BLaER1 (cell line): Measurements from ENCODE around the gene ATRIP.
"Not testable (repeated sequence)": the region's sequence is repeated elsewhere in the genome, so short reads cannot be mapped to it uniquely, and the experiment has no call there.

ENCODE experiments used
- H3K27ac ChIP-seq: shearing (Covaris generic); formaldehyde crosslinking; 2 replicates; pipeline ENCODE4 v1.8.1; 2022
- H3K27me3 ChIP-seq: shearing (Covaris generic); formaldehyde crosslinking; 2 replicates; pipeline ENCODE4 v1.8.1; 2022
- H3K36me3 ChIP-seq: shearing (Covaris generic); formaldehyde crosslinking; 2 replicates; pipeline ENCODE4 v1.8.1; 2022
- H3K4me1 ChIP-seq: shearing (Covaris generic); formaldehyde crosslinking; 2 replicates; pipeline ENCODE4 v1.8.1; 2022
- H3K4me2 ChIP-seq: shearing (Covaris generic); formaldehyde crosslinking; 2 replicates; pipeline ENCODE4 v1.8.1; 2022
- H3K4me3 ChIP-seq: shearing (Covaris generic); formaldehyde crosslinking; 2 replicates; pipeline ENCODE4 v1.8.1; 2022
- H3K9ac ChIP-seq: shearing (Covaris generic); formaldehyde crosslinking; 2 replicates; pipeline ENCODE4 v1.8.1; 2022
- H3K9me3 ChIP-seq: shearing (Covaris generic); formaldehyde crosslinking; 2 replicates; pipeline ENCODE4 v1.8.1; 2022
- H4K20me1 ChIP-seq: shearing (Covaris generic); formaldehyde crosslinking; 2 replicates; pipeline ENCODE4 v1.8.1; 2022
- Cebpa-rat ChIP-seq: shearing (Covaris generic); IDR thresholded peaks from 2 replicates; pipeline ENCODE4 v1.8.1; 2022

Gene ATRIP

GRCh38 chr3:48446425-48447193 lies at the start of gene ATRIP:
ATRIP (plus strand) TSS chr3:48446737; CDS start chr3:48446846, 109 bp downstream.
- H3K9me3 ChIP-seq = no peaks in the 10 kb centered on the region
- peak within 1 kb of the TSS; percentile 87 for H3K4me3 ChIP-seq
- H3K4me1 ChIP-seq = peaks cover 34% of the 10 kb centered on the region

GRCh38 chr3:48397767-48398681 lies 48.5 kb upstream of the ATRIP start:
- no peak for TF ChIP-seq Cebpa-rat
- no peak overlapping the region for H3K4me2 ChIP-seq

More at GRCh38 chr3:48446425-48447193, at the start of gene ATRIP:
- peaks cover 45% of the 10 kb centered on the region for H3K36me3 ChIP-seq
- peaks cover 32% of the 10 kb centered on the region for H4K20me1 ChIP-seq
- H3K4me2 ChIP-seq = peak within 1 kb of the TSS; percentile 95
- peak within 1 kb of the TSS; percentile 85 for H3K9ac ChIP-seq
- no peaks in the 10 kb centered on the region for H3K27me3 ChIP-seq
- no peak for TF ChIP-seq Cebpa-rat
- H3K27ac ChIP-seq = peak within 1 kb of the TSS; percentile 74

GRCh38 chr3:48398701-48399386 lies 47.7 kb upstream of the ATRIP start:
- Histone ChIP-seq H3K9ac (no peak overlapping the region), H3K4me1 (no peaks in the 10 kb centered on the region), H3K36me3 (peaks cover 24% of the 10 kb centered on the region), H3K4me2 (no peak overlapping the region), H3K4me3 (no peak overlapping the region), H3K27me3 (no peaks in the 10 kb centered on the region), H3K27ac (no peak overlapping the region), H4K20me1 (0 out of 2 replicates have a peak, but pooled peaks cover 9% of the 10 kb centered on the region), H3K9me3 (no peaks in the 10 kb centered on the region)
- TF ChIP-seq Cebpa-rat = no peak

More at GRCh38 chr3:48397767-48398681, 48.5 kb upstream of the ATRIP start:
- no peaks in the 10 kb centered on the region for H3K9me3 ChIP-seq
- H3K4me1 ChIP-seq = no peaks in the 10 kb centered on the region
- H3K27ac ChIP-seq = no peak overlapping the region
- H3K9ac ChIP-seq = no peak overlapping the region
- no peak overlapping the region for H3K4me3 ChIP-seq
- H4K20me1 ChIP-seq = 0 out of 2 replicates have a peak, but pooled peaks cover under 1% of the 10 kb centered on the region
- H3K27me3 ChIP-seq = no peaks in the 10 kb centered on the region
- H3K36me3 ChIP-seq = peaks cover 16% of the 10 kb centered on the region

- TF ChIP-seq Cebpa-rat = no peak
- Histone ChIP-seq H3K9ac (no peak overlapping the region), H3K27me3 (no peaks in the 10 kb centered on the region), H3K36me3 (peaks cover 32% of the 10 kb centered on the region), H3K4me2 (no peak overlapping the region), H3K4me1 (no peaks in the 10 kb centered on the region), H4K20me1 (peaks cover 16% of the 10 kb centered on the region; the same call in 1 of the 2 replicates), H3K4me3 (no peak overlapping the region), H3K9me3 (no peaks in the 10 kb centered on the region), H3K27ac (no peak overlapping the region)
Measured at GRCh38 chr3:48399387-48400172, 47.0 kb upstream of the ATRIP start.

- no peak overlapping the region for H3K27ac ChIP-seq
- H3K9me3 ChIP-seq = no peaks in the 10 kb centered on the region
- H3K27me3 ChIP-seq = no peaks in the 10 kb centered on the region
- TF ChIP-seq Cebpa-rat = no peak
- H3K4me2 ChIP-seq = no peak overlapping the region
- H4K20me1 ChIP-seq = peaks cover 29% of the 10 kb centered on the region
- no peak overlapping the region for H3K4me3 ChIP-seq
- peaks cover 45% of the 10 kb centered on the region for H3K36me3 ChIP-seq
- no peak overlapping the region for H3K9ac ChIP-seq
- no peaks in the 10 kb centered on the region for H3K4me1 ChIP-seq
Measured at GRCh38 chr3:48400824-48401433, 45.6 kb upstream of the ATRIP start.

GRCh38 chr3:48401434-48401901 lies 45.1 kb upstream of the ATRIP start:
- not testable (repeated sequence) for H3K4me2 ChIP-seq, H3K4me1 ChIP-seq, H3K4me3 ChIP-seq, H3K9me3 ChIP-seq, H3K27ac ChIP-seq, H3K27me3 ChIP-seq, H3K9ac ChIP-seq
- Histone ChIP-seq H4K20me1 (peaks cover 34% of the 10 kb centered on the region), H3K36me3 (peaks cover 51% of the 10 kb centered on the region)

GRCh38 chr3:48402281-48402732 lies 44.2 kb upstream of the ATRIP start:
- Histone ChIP-seq H3K27me3 (no peaks in the 10 kb centered on the region), H3K4me2 (no peak overlapping the region), H3K4me1 (no peaks in the 10 kb centered on the region), H3K27ac (no peak overlapping the region), H3K4me3 (no peak overlapping the region), H3K36me3 (peaks cover 59% of the 10 kb centered on the region), H3K9me3 (no peaks in the 10 kb centered on the region), H3K9ac (no peak overlapping the region), H4K20me1 (peaks cover 42% of the 10 kb centered on the region)
- no peak for TF ChIP-seq Cebpa-rat

GRCh38 chr3:48402907-48403306 lies 43.6 kb upstream of the ATRIP start:
- no peak overlapping the region for H3K9ac ChIP-seq
- H3K9me3 ChIP-seq = no peaks in the 10 kb centered on the region
- H3K4me3 ChIP-seq = no peak overlapping the region
- peaks cover 65% of the 10 kb centered on the region for H3K36me3 ChIP-seq
- peaks cover 48% of the 10 kb centered on the region for H4K20me1 ChIP-seq
- no peak overlapping the region for H3K4me2 ChIP-seq
- TF ChIP-seq Cebpa-rat = no peak
- H3K4me1 ChIP-seq = no peaks in the 10 kb centered on the region
- H3K27me3 ChIP-seq = no peaks in the 10 kb centered on the region
- H3K27ac ChIP-seq = no peak overlapping the region
